T-helper 22 cell (primary cell): ENCODE measurements around the gene KRTAP16-1.
A peak's percentile ranks its signal among the peaks of the same experiment; 100 is the strongest.

Experiments used
- DNase-seq: peaks from one replicate; pipeline ENCODE4 v3.0.0-alpha.2; 2020; ENCODE audit warnings: low read depth

KRTAP16-1 gene

DNA sequence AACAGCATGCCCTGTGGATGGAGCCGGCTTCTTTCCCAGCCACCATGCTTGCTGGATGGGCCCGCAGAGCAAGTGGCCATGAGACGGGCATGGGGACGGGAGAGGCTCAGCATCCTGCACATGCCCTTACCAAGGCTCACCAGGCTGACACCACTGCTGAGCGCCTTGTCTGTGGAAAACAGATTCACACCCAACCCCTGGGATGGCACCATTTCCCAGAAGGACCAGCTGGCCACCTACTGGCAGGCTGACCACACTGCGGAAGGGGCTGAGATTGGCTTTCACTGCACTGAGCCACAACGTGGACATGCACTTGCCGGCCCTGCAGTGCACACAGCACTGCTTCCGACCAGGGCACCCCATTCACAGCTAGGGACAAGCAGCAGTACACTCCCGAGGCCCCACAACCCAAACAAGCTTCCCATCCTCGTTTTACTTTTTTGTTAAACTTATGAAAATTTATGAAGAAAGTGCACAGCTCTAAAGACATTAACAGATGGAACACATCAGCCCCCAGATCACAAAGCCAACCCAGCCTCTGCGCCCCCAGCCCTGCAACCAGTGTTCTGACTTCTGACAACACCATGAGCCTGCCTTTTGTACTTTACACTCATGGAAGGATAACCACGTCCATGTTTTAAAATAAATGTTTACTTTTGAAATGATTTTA lies 20.3 kb upstream of the KRTAP16-1 start:
- DNase-seq: no peak

DNA sequence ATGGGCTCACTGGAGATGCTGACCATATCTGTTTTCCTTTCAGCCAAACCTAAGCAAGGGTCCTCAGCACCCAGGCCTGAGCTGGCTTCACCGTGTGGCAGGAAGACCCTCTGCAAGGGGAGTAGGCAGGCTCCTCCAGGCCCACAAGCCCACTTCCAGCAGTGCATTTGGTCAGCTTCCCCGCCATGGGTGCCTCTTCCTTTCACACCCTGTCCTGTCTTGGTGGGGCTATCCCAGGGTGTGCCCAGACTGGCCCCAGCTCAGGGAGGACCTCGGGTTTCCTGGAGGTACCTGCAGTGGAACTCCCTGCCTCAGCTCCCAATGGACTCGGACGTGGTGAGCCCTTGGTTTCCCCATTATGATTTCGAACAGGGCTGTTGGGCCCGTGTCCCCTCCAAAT lies 19.1 kb upstream of the KRTAP16-1 start:
- no peak for DNase-seq

DNA sequence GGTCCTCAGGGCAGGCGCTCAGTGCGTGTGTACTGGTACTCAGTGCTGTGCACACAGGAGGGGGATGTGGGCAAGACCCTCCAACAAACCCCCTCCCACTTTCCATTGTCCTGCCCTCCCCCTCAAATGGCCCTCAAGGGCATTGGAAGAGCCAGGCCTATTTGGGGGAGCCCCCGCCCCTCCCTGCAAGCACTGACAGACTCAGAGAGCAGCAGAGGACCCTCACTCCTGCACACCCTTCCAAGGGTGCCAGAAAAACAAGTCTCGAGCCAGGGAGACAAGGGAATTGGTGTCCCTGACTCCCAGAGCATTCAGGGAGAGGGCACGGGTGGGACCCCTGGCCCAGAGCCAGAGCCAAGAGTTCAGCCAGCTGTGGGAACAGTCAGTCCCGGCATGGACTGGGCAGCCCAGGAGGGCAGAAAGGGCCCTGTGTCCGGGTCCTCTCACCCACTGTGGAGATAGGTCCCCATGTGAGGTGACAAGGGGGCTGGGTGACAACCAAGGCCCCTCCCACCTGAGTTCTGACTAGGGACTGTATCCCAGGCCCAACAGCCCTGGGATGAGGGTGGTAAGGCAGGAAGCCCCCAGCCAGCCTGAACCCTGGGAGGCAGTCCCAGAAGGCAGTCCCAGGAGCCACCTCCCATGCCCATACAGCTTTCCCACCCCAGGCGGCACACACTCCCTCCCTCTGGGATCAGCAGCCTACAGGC lies 18.5 kb upstream of the KRTAP16-1 start:
- DNase-seq: no peak

DNA sequence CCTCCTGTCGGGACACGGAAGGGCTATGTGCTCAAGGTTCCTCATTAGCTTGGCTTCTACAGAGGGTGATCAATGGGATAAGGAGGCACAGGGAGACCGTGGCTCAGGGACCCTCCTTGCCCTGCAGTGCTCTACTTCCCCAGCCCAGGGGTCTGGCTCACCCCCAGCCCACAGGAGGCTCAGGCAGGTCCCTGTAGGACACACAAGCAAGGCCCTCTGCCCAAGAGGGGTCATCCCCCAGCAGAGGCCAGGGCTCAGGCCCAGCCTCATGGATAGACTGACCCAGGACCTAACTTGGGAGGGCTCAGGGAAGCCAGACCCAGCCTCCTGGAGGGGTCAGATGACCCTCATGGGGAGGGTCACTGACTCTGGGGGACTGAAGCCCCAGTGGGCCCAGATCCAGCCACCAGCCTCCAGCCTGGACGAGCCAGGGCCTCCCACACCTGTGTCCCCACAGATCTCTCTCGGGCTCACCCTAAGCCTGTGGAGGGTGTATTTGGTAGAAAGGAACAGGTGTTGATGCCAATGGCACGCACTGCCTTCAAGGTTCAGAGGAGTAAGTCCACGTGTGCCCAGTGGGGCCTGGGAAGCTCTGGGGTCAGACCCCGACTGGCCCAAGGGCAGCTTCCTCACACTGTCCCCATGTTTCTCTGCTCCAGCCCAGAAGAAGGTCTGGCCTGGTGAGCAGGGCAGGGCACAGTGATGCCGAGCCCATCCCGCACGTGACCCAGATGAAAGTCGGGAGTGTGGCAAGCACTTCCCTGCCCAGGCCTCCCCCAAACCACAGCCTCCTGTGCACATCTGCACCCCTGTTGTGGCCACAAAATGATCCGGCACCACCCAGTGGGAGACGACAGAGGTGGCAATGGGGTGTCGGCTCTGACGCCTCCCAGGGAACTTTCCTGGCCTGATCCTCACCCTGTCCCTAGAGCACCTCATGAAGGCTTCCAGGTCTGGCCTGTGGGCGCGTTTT lies 17.4 kb upstream of the KRTAP16-1 start:
- DNase-seq: peak; percentile 42

DNA sequence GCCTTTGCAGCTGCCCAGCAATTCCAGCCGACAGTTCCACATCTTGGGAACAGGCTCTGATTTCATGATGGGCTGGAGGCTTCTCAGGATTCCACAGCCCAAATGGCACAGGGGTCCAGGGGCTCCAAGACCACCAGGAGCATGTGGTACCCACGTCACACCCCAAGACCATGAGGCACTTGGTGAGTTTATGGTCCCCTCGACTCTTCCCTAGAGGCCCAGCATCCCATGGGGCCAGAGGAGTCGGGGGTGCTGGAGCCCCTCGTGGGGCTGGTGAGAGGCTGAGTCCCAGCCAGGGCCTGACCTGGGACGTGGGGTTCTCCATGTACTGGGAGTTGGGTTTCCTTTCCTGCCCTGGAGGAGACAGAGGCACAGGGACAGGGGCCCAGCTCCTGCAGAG lies 16.5 kb upstream of the KRTAP16-1 start:
- no peak for DNase-seq

DNA sequence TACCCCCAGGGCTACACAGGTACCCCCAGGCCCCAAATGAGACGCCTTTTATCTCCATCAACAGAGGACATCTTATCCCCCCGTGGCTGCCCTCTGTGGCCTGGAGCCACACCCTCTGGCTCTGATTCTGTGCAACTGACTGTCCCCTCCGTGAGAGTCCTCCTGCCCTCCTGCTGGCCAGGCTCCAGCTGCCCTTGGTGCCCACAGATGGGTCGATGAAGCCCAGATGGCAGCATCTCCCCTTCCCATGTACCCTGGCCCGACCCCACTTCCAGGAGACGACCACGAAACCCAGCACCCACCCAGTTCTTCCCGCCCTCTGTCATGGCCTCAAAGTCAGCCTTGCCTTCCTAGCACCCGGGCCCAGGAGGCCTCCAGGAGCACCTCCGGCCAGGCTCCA lies 16.0 kb upstream of the KRTAP16-1 start:
- no peak for DNase-seq

DNA sequence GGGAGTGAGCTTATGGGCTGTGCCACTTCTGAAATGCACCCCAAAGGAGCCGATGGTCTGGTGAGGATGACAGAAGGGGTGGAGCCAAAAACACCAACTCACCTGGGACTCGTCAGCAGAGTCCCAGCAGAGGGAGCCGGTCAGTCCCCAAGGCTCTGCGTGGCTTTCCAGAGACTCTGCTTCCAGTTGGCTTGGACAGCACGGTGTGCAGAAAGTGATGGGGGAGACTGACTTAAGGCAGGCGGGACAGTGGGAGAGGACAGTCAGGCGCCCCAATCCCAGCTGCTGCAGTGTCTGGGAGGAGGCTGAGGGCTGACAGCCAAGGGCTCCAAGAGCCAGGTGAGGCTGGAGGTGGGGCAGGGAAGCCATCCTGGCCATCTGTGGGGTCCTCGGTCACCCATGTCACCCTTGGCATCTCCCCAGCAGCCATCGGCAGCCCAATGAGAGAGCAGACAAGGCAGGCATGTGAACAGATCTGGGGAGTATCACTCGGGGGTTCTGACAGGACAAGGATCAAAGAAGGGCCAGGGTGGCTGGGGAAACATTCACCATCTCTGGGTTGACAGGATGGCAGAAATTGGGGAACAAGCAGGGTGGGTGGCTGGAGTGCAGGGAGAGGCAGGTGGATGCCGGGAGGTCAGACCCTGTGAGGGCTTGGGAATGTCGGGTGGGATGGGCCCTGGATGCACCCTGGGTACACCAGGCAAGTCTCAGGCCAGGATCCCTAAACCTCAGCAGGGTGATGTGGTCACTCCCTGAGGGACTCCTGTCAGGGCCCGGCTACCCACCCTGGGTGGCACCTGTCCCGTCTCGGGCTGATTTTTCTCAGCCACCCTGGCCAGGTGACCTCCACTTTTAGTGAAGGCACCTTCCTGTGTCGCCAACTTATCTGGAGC lies 15.3 kb upstream of the KRTAP16-1 start:
- DNase-seq: no peak

DNA sequence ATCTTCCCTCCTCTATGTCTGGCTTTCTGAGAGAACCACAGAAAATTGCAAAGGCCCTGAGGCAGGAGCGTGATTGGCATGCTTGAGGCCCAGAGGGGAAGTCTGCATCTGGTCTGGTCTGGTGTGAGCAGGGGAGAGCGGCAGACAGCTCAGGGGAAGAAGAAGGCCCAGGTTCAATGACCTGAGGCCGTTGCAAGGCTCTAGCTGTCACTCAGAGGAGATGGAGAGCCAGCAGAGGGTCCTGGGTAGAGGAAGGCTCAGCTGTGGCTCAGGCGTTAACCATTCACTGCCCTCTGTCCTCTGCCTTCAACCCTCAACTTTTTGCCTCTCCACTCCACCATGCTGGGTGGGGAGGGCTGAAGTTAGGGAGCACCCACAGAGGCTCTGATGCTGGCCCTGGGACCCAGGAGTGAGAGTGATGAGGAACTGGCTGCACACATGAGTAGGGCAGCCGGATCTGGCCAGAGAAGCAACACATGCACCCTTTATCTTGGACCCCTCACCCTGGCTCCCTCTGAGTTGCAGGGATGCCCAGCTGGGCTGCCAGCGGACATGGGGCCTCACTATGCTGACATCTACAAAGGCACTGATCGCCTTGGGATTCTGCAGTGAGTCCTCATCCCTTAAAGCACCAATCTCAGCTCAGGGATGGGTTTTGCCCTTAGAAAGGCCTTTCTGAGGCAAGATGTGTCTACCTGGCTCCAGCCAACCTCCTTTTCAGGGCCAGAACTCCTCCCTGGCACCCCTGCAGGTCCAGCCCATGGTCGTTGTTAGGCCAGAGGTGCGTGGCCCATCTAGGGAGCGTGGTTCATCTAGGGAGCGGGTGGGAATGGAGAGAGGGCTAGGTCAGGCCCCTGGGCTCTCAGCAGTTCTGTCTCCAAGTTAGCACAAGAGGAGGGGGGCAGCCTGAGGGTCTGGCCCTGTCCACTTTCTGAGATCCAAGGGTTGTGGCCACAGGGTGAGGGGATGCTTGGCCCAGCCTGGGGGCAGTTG lies 14.1 kb upstream of the KRTAP16-1 start:
- DNase-seq: no peak

DNA sequence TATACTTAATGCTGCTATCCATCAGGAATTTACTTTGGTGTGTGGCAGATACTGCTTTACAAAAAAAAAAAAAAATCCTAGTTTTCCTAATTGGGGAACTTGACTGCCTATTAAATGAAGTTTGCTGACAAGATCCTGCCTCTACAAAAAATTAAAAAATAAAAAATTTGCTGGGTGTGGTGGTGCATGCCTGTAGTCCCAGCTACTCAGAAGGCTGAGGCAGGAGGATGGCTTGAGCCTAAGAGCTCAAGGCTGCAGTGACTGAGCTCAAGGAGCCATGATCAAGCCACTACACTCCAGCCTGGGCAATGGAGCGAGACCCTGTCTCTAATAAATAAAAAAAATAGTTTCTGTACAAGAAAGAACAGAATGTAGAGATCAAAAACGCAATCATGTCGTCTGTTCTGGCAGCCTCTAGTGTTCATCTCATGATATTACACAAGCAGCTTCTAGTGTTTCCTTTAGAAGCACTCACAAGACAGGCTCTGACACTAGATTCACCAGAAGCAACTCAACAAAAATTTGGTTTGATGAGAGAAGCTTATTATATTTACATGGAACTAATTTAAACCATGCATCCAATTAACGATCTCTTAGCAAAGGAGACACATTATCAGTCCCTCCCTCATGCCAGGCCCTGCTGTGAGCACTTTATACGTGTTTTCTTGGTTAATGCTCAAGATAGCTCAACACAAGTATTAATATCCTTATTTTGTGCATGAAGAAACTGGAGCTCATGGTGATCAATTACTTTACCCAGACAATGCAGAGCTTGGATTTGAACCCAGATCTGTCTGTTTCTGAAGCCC lies 13.2 kb upstream of the KRTAP16-1 start:
- no peak for DNase-seq

DNA sequence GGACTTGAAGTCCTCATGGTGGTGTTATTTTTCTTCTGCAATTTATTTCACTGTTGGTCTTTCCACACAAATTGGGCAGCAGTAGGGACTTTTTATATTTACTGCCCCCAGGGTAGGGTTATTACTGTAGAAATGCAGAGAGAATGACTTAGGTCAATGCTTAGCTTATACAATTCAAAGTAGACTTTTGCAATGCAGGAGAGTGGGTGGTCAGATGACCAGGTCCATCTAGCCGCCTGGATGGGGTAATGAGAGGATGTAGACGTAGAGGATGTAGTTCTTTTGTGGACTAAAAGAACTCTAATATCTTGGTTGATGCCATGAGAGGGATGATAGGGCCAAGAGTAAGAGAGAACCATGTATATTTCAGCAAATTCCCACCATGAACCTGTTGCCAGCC lies 9.1 kb upstream of the KRTAP16-1 start:
- no peak for DNase-seq

DNA sequence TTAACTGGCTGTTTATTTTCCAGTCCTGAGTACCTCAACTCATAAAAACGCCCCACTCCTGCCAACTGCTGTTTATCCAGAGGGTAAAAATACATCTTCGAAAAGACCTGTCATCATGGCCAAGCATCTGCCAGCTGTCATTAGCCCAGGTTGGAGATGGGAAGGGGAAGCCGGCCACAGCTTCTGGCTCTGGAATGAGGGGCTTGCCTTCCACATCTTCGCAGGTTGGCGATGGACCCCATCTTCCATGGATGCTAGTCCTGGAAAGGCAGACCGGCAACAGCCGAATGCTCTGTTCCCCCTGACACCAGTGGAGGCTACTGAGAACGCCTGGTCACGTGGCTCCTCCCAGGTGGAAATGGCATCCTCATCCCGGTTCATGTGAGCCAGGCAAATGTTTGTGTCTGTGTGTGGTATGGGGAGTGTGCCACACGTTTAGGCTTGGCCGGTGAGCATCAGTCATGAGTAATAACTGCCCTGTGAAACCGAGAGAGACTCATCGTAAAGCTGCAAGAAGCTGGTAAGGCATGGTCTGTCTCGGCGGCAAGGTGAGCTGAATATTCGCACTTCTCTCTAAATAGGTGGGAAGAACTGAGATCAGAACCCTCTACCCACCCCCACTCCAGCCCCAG lies 6.8 kb upstream of the KRTAP16-1 start:
- no peak for DNase-seq

DNA sequence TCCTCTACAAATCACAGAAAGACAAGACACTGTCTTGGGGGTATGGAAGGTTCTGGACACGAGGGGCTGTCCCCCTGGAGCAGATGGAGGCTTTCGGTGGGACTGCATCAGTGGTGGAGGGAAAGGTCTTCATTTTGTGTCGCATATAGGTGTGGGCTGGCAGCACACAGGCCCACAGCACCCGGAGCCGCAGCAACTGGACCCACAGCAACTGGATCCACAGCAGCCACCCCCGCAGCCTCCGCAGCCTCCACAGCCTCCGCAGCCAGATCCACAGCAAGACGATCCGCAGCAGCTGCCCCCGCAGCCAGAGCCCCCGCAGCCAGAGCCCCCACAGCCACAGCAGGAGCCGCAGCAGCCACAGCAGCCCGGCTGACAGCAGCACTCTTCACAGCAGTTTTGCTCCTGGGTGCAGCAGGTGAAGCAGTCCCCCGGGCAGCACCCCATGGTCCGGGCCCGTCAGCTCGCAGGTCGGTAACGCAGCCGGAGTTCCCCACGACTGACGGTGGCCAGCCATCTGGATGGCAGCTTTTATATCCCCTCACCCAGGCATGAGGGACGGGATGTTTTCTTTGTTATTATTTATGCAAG lies 6.2 kb upstream of the KRTAP16-1 start, which contains the start of gene KRTAP17-1:
Gene KRTAP17-1 (minus strand): TSS at position 507 of the 591 bp plus-strand sequence. CDS start 60 bp downstream, at position 447.
- no peak for DNase-seq

DNA sequence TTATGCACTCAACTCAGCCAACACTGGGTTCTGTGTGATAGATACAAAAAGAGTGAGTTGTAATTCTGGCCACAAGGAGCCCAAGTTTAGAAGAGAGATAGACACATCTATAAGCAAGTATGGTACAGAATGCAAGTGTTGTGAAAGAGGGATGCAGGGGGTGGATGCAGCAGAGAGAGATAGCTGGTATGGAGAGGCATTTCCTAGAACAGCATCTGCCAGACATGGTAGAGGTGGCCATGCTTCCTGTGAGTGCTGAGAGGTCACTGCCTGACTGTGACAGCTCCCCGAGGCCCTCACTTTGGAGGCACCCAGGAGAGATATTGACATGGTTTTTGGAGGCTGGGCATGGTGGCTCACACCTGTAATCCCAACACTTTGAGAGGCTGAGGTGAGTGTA lies 2.0 kb upstream of the KRTAP16-1 start:
- no peak for DNase-seq

DNA sequence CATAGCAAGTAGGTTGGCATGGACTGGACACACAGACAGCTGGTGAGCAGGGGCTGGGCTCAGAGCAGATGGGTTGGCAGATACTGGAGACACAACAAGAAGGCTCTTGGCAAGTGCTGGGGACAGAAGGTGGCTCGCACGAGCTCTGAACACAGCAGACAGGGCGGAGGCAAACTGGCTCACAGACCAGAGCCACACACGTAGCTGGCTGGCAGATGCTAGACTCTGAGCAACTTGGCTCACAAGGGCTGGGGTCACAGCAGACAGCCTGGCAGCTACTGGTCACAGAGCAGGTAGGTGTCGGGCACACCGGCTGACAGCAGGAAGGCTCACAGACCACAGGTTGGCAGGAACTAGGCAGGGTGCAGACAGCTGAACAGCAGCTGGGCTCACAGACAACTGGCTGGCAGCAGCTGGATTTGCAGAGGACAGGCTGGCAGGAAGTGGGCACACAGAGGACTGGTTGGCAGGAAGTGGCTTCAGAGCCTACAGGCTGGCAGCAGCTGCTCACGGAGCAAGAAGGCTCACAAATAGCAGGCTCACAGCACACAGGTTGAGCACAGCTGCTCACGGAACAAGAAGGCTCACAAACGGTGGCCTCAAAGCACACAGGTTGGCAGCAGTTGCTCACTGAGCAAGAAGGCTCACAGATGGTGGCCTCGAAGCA lies 725 bp downstream of the KRTAP16-1 start:
- DNase-seq: peak; percentile 87

DNA sequence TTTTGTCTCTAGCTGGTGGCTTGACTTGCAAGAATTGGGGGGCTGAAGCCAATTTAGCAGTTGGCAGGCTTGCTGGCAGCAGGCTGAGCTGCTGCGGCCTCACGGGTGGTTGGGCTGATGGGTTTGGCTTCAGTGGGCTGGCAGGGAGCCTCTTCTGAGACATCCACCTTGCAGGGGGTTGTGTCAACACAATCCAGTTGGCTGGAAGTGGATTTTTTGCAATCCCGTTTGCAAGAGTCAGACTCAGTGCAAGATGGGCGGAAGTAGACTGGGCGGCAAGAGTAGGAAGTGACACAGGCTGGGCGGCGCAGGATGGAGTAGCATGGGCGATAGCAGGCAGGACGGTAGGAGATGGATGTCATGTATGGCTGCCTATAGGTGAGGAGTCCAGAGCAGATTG lies 1.5 kb downstream of the KRTAP16-1 start:
- no peak for DNase-seq

DNA sequence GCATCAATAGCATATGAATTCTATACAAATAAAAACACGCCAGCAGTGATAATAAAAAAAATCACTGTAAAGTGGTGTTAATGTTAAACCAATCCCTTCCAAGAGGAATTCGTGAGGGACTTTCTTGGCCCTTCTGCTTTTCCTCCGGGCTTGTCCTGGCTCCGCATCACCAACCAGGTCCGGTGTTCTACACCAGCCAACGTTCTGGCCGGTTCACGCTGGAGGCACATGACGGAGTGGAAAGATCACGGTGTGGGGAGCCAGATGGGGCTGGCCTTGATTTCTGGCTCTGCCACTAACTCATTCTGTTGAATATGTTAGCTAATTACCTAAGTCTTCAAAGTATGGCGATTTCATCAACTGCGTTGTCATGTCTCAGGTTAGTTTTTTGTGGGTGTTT lies 5.0 kb downstream of the KRTAP16-1 start:
- no peak for DNase-seq

DNA sequence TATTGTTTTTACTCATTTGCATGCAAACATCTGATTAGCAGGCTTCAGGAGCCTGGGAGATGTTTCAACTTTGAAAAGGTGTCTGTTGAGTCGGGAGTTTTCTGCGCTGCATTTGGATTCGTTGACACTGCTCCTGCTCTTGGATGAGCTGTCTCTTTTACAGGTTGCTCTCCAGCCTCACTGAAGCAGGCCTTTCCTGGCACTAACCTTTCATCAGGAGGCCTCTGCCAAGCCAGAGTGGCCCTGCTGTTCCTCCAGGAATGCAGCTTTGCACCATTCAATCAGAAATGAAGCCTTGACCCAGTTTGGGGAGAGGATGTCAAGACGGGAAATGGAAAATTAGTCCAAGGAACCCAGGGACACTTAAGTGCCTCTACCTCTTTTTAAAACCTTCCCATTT lies 6.1 kb downstream of the KRTAP16-1 start:
- DNase-seq: no peak
